OCI-LY1 (cell line): ENCODE measurements around the gene CD300LB.

Experiments
- H2AFZ ChIP-seq: fragments of 200-600 bp; sonication (generic), shearing (Covaris generic); 2 replicates; pipeline ENCODE4 v1.6.0; 2014; ENCODE audit warnings: antibody characterized with exemption, mild to moderate bottlenecking, low read length
- H3F3A ChIP-seq: fragments of 200-600 bp; sonication (generic), shearing (Covaris generic); 2 replicates; pipeline ENCODE4 v1.6.0; 2014; ENCODE audit warnings: mild to moderate bottlenecking, antibody characterized with exemption, low read length, moderate library complexity; ENCODE audit not compliant: insufficient read depth
- H3K27ac ChIP-seq: fragments of 200-600 bp; sonication (generic); 2 replicates; pipeline ENCODE4 v1.5.1; 2014; ENCODE audit warnings: low read length, mixed run types, mild to moderate bottlenecking, low read depth; ENCODE audit not compliant: poor library complexity, severe bottlenecking
- H3K27me3 ChIP-seq: fragments of 200-600 bp; sonication (generic); 2 replicates; pipeline ENCODE4 v1.6.0; 2014; ENCODE audit warnings: antibody characterized with exemption, mild to moderate bottlenecking, low read length, moderate library complexity; ENCODE audit not compliant: insufficient read depth
- H3K36me3 ChIP-seq: fragments of 200-600 bp; sonication (generic); 2 replicates; pipeline ENCODE4 v1.6.1; 2014; ENCODE audit warnings: mild to moderate bottlenecking, antibody characterized with exemption, low read length, moderate library complexity, mixed read lengths; ENCODE audit not compliant: insufficient read depth
- H3K4me1 ChIP-seq: fragments of 200-600 bp; sonication (generic); 2 replicates; pipeline ENCODE4 v1.5.1; 2014; ENCODE audit warnings: mild to moderate bottlenecking, low read length, moderate library complexity; ENCODE audit not compliant: insufficient read depth, severe bottlenecking
- H3K4me2 ChIP-seq: fragments of 200-600 bp; sonication (generic), shearing (Covaris generic); 2 replicates; pipeline ENCODE4 v1.6.1; 2014; ENCODE audit warnings: low read length
- H3K4me3 ChIP-seq: fragments of 200-600 bp; sonication (generic); 2 replicates; pipeline ENCODE4 v1.5.1; 2014; ENCODE audit warnings: low read length, low read depth, mild to moderate bottlenecking, mixed read lengths; ENCODE audit not compliant: poor library complexity, severe bottlenecking
- H3K79me2 ChIP-seq: fragments of 200-600 bp; shearing (Covaris generic); 2 replicates; pipeline ENCODE4 v1.6.1; 2016; ENCODE audit warnings: mixed run types, low read length, mixed read lengths; ENCODE audit not compliant: insufficient read depth
- H3K9ac ChIP-seq: fragments of 200-600 bp; sonication (generic), shearing (Covaris generic); 2 replicates; pipeline ENCODE4 v1.6.1; 2014; ENCODE audit warnings: mild to moderate bottlenecking, low read length, mixed read lengths
- H3K9me2 ChIP-seq: fragments of 200-600 bp; sonication (generic), shearing (Covaris generic); 2 replicates; pipeline ENCODE4 v1.6.1; 2014; ENCODE audit warnings: low read depth, mild to moderate bottlenecking, low read length, mixed read lengths
- H3K9me3 ChIP-seq: fragments of 200-600 bp; shearing (Covaris generic); 2 replicates; pipeline ENCODE4 v1.6.1; 2014; ENCODE audit warnings: low read length, mixed read lengths
- H4K20me1 ChIP-seq: fragments of 200-600 bp; sonication (generic), shearing (Covaris generic); 2 replicates; pipeline ENCODE4 v1.6.0; 2016; ENCODE audit warnings: mild to moderate bottlenecking, low read length; ENCODE audit not compliant: insufficient read depth
- CTCF ChIP-seq: fragments of 200-600 bp; sonication (generic), shearing (Covaris generic); IDR thresholded peaks from 2 replicates; pipeline ENCODE4 v1.5.1; 2017; ENCODE audit warnings: mild to moderate bottlenecking, antibody characterized with exemption, low read length, moderate library complexity, mixed read lengths
- EZH2 ChIP-seq: fragments of 200-600 bp; sonication (generic), shearing (Covaris generic); IDR thresholded peaks from 2 replicates; pipeline ENCODE4 v1.8.0; 2017; ENCODE audit warnings: borderline replicate concordance, mixed run types, mild to moderate bottlenecking, antibody characterized with exemption, low read length, moderate library complexity, mixed read lengths

CD300LB gene

GRCh38 chr17:74525465-74525725 is 5.9 kb downstream of the CD300LB start:
- H3K9me3 ChIP-seq, result no peaks in the 10 kb centered on the region
- H3K27me3 ChIP-seq, result no peaks in the 10 kb centered on the region
- H3K27ac ChIP-seq, result no peak overlapping the region
- no peaks in the 10 kb centered on the region for H3K4me1 ChIP-seq
- H3K79me2 ChIP-seq, result no peaks in the 10 kb centered on the region
- TF ChIP-seq EZH2 (no peak), CTCF (no peak)
- no peaks in the 10 kb centered on the region for H3K36me3 ChIP-seq
- H4K20me1 ChIP-seq, result no peaks in the 10 kb centered on the region
- no peak overlapping the region for H2AFZ ChIP-seq
- no peaks in the 10 kb centered on the region for H3K9me2 ChIP-seq
- no peak overlapping the region for H3K9ac ChIP-seq
- H3K4me2 ChIP-seq, result no peak overlapping the region
- no peaks in the 10 kb centered on the region for H3F3A ChIP-seq
- no peak overlapping the region for H3K4me3 ChIP-seq

DNA sequence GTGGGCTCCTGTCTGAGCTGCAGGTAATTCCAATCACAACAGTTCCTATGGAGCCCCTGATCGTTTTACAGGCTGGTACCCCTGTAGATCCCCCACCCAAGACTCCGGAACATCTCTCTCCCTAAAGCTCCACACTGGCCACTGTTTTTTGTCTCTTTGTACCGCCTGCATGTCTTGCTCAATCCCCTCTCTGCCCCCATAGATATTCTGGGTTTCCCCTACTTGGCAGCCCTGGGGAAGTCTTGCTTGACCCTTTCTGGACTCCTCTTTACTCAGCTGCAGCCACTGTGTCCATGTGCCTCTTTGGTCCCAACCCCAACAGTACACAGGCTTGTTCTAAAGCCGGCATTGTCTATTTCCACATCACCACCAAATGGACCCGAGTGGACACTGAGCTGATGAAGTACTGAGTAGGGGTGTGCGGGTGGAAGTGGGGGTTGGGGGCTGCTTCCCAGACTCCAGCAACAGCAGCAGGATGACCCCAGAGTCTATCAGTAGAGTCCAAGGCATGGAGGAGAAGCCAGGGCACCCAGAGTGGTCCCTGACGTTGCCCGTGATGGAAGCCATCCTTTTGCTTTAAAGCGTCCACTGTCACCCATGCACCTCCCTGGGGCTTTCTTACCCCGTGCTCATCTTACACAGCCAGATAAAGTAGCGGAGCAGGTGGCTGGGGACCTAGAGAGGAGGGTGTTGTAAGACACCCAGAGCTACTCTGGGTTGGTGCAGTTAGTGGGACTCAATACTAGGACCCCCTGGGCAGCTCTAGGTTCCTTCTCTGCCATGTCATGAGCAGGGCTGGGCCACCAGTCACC is 6.4 kb downstream of the CD300LB start:
- H4K20me1 ChIP-seq, result no peaks in the 10 kb centered on the region
- H3K4me3 ChIP-seq, result no peak overlapping the region
- TF ChIP-seq EZH2 (no peak), CTCF (no peak)
- no peaks in the 10 kb centered on the region for H3K9me3 ChIP-seq
- no peaks in the 10 kb centered on the region for H3K36me3 ChIP-seq
- no peak overlapping the region for H3K27ac ChIP-seq
- no peak overlapping the region for H3K9ac ChIP-seq
- H3F3A ChIP-seq, result no peaks in the 10 kb centered on the region
- H3K27me3 ChIP-seq, result no peaks in the 10 kb centered on the region
- no peaks in the 10 kb centered on the region for H3K79me2 ChIP-seq
- no peaks in the 10 kb centered on the region for H3K4me1 ChIP-seq
- no peak overlapping the region for H2AFZ ChIP-seq
- H3K4me2 ChIP-seq, result no peak overlapping the region
- H3K9me2 ChIP-seq, result no peaks in the 10 kb centered on the region

GRCh38 chr17:74523308-74523707 is 8.0 kb downstream of the CD300LB start:
- Histone ChIP-seq H3K27me3 (no peaks in the 10 kb centered on the region), H3K9me2 (no peaks in the 10 kb centered on the region), H3K9me3 (no peaks in the 10 kb centered on the region), H4K20me1 (no peaks in the 10 kb centered on the region), H3K36me3 (no peaks in the 10 kb centered on the region), H3K79me2 (no peaks in the 10 kb centered on the region), H2AFZ (no peak overlapping the region), H3F3A (no peaks in the 10 kb centered on the region), H3K4me2 (no peak overlapping the region), H3K4me3 (no peak overlapping the region), H3K27ac (no peak overlapping the region), H3K4me1 (no peaks in the 10 kb centered on the region), H3K9ac (no peak overlapping the region)
- no peak for TF ChIP-seq EZH2
- TF ChIP-seq CTCF, result no peak
